NOMO-1 treated with dmso at 0.1 percent for 144 hours (cell line): ENCODE measurements around the gene LHPP.

ENCODE experiments used
- DNase-seq: peaks from one replicate; lab custom pipeline; 2025; ENCODE audit not compliant: unreplicated experiment; lab: John Stamatoyannopoulos, UW

Gene LHPP

GRCh38 chr10:124496150-124496549 is 34.5 kb downstream of the LHPP start:
- no peak for DNase-seq

DNA sequence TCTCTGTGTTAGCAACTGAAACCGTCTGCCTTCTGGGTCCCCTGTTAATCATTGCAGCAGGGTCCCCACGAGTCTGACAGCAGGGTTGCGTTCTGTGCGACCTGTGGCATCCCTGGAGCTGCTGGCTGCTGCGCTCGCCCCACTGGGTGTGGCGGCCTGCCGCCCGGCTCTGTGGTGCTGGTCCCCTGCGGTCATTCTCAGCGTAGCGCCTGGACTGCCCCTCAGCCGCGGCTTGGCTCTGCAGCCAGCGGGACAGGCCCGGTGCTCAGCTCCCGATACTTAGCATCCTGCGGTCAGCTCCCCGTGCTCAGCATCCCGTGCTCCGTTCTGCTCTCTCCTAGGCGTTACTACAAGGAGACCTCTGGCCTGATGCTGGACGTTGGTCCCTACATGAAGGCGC is 35.0 kb downstream of the LHPP start:
- DNase-seq, result no peak

DNA sequence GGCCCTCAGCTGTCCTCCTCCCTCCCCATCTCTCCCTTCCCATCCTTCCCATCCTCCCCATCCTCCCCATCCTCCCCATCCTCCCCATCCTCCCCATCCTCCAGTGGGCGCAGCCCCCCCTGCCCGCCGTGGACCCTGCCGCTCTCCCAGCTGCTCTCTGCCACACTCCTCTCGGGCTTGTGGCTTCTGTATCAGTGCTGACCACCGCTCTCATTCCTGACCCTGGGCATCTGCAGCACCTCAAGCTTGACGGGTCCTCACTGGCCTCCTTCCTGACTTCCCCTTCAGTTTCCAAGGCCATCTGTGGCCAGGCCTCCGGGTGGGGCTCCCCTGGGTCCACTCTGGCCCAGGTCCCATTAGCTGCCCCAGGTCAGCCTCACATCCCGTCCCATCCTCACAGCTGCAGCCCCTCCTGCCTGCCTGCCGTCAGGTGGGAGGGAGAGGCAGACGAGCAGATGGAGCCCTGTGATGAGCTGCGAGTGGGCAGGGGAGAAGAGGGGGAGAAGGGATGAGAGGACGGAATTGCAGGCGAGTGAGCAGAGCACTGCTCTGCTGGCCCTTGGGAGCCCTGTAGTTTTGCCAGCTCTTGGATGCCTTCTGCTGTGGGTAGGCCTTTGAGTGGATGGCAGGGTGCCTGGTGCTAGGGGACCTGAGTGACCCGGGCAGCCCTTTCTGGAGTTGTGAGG is 35.7 kb downstream of the LHPP start:
- no peak for DNase-seq

DNA sequence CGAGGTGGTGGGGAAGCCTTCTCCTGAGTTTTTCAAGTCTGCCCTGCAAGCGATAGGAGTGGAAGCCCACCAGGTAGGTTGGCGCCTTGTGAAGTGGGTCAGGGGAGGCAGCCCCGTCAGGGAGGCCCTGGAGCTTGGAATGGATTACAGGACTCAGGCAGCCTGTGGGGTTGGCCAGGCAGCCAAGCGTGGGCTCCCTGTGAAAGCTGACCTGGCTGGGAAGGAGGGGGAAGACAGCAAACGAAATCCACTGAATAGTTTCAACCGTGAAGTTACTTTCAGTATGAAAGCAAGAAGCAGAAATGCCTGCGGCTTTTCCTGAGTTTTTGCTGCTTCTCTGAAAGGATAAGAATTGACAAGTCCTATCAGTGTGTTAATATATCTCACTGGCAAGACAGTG is 36.4 kb downstream of the LHPP start:
- DNase-seq, result no peak

DNA sequence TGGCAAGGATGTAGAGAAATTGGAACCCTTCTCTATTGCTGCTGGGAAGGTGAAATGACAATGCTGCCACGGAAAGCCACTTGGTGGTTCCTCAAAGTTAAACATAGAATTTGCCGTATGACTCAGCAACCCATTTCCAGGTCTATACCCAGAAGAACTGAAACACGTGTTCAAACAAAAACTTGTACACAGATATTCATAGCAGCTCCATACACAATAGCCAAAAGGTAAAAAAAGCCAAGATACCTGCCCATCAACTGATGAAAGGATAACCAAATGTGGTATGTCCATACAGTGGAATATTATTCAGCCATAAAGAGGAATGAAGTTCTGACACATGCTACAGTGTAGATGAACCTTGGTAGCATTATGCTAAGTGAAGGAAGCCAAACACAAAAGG is 39.1 kb downstream of the LHPP start:
- no peak for DNase-seq

- DNase-seq, result no peak
These were observed 43.1 kb downstream of the LHPP start for GRCh38 chr10:124504711-124505110.

- no peak for DNase-seq
These were observed 43.7 kb downstream of the LHPP start for GRCh38 chr10:124505279-124505678.

DNA sequence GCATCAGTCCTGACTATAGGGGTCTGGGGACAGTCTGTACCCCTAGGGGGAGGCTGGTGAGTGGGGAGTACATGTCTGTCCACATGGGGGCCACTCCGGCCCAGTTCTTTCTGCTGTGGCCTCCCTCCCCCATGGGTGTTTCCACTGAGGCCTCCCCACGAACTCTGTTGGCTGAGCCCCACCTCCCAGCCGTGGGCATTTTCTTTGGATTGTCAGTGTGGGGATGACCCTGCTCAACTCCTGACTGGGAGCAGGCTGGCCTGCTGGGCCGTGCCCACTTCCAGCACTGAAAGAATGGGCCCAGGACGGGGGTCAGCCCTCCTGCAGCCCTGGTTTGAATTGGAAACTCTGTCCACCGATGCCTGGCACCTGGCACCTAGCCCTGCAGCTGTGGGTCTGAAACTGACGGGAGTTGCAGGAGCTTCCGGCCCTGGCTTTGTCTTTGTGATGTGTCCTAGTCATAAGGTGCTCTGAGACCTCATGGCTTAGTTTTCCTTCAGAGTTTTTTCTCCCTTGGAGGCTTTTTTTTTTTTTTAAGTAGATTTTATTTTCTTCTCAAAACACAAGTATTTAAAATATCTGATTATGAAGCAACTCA is 46.5 kb downstream of the LHPP start:
- no peak for DNase-seq

GRCh38 chr10:124508907-124509454 is 47.4 kb downstream of the LHPP start:
- no peak for DNase-seq

GRCh38 chr10:124509880-124510632 is 48.4 kb downstream of the LHPP start:
- DNase-seq, result no peak

GRCh38 chr10:124510759-124511158 is 49.1 kb downstream of the LHPP start:
- no peak for DNase-seq

GRCh38 chr10:124511205-124512039 is 49.8 kb downstream of the LHPP start:
- DNase-seq, result no peak

DNA sequence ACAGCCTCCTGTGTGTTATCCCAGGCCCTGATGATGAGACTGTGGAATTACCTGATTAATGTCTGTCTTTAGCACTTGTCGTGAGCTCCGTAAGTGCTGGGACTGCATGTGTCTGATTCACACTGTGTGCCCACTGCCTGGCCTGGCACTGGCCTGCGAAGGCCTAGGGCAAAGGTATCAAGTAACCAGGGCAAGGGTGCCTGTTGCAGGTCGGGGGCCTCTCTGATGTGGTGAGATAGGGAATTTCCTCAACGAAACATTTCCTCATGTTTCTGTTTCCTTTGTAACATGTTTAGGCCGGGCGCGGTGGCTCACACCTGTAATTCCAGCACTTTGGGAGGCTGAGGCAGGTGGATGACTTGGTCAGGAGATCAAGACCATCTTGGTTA is 50.4 kb downstream of the LHPP start:
- DNase-seq, result no peak

DNA sequence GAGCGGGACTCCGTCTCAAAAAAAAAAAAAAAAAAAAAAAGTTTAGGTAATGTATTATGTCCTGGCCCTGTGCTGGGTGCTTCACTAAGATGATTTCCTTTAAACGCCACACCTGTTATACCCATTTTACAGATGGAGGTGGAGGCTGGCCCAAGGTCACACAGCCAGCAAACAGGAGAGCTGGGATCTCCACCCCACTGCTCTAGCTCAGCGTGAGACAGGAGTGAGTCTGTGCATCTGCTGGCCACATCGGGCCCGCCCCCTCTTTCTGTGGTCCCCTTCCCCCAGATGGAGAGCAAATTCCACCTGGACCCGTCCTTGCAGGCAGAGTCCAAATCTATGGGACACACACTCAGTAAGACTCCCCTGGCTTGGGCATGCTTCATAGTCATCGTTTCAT is 51.0 kb downstream of the LHPP start:
- DNase-seq, result no peak

DNA sequence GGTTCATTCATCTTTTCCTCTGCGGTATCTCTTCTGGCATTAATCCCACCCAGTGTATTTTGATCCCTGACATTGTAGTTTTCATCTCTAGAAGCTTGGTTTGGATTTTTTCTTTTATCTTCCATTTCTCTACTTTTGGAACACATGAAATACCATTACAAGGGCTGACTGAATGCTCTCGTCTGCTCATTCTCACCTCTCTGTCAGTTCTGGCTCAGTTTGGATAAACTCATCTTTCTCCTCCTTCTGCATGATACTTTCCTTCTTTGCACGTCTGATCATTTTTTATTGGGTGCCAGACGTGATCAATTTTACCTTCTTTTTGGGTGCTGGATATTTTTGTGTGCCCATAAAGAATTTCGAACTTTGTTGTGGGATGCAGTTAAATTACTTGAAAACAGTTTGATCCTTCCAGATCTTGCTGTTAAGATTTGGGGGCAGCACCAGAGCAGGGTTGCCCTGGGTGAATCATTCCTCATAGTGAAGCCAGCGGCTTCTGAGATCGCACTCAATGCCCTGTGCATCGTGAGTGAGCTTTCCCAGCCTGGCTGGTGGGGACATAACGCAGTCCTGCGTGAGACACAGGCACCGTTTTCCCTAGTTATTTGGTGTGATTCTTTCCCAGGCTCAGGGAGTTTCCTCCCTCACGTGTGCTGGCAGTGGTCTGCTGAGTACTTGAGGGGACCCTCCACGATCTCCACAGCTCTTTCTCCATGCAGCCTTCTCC is 53.8 kb downstream of the LHPP start:
- no peak for DNase-seq

GRCh38 chr10:124516181-124516580 is 54.6 kb downstream of the LHPP start:
- DNase-seq, result no peak

- no peak for DNase-seq
These were observed 55.2 kb downstream of the LHPP start for GRCh38 chr10:124516746-124517397.

DNA sequence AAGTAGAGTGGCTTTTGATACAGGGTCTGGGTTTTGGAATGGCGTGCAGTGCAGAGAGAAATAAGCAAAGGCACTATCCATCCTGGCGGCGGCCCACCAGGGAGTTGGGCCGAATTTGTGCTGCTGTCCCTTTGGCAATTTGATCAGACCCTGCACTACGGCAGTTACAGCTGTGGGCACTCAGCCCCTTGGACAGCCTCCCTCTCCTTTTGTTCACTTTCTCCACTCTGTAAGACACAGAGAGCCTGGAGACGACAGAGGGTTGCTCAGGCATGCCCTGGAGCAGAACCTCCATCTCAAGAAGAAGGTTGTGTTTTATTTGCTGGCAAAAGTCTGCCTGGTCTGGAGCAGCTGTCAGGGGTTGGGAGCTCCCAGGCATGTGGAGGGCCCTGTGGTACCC is 55.8 kb downstream of the LHPP start:
- no peak for DNase-seq

DNA sequence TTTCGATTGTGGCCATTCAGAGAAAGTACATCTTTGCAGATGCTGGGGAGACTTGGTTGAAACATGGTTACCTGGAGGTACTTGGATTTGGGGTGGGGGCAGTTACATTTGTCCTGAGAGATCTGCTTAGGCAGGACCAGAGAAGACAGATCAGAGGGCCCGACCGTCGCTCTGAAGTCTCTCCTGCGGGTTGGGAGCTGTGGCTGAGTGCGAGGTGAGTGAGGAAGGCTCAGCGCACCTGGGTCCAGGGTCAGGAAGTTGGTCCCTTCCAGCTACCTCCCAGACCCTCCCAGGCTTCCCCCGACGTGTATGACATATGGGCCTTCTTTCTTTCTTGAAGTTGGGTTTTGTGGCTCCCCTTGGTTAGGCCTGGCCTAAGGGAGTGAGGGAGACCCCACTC is 56.3 kb downstream of the LHPP start:
- no peak for DNase-seq

DNA sequence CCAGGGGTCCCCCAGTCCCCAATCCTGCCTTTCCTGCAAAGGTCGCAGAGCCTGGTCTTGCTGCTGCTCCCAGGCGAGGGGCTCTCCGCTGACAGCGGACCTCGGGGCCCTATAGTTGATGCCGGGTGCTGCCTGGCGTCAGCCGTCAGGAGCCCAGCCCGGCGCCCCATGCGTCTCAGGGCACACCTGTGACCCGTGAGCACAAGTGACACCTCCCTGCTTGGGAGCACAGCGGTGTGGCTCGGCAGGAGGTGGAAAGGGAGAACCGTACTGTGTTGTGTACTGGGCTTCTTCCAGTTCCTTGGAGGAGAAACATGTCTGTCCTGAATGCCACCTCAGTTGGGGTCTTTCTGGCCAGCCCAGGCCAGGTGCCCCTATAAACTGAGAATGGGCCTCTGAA is 56.7 kb downstream of the LHPP start:
- no peak for DNase-seq
